Measurements from ENCODE around the gene KCNQ1.

KCNQ1 gene

GRCh38 chr11:2660357-2660939, 215.6 kb downstream of the KCNQ1 start:
- no peak for DNase-seq

- no peak for DNase-seq
Observed at GRCh38 chr11:2661173-2662023, 216.6 kb downstream of the KCNQ1 start.

GRCh38 chr11:2662024-2662312, 217.2 kb downstream of the KCNQ1 start:
- no peak for DNase-seq

GRCh38 chr11:2662430-2663299, 217.9 kb downstream of the KCNQ1 start:
- DNase-seq, result no peak

GRCh38 chr11:2663506-2663905, 218.7 kb downstream of the KCNQ1 start:
- DNase-seq, result no peak

- DNase-seq, result no peak
Observed at GRCh38 chr11:2663915-2664314, 219.1 kb downstream of the KCNQ1 start.

GRCh38 chr11:2664376-2664775, 219.6 kb downstream of the KCNQ1 start:
- DNase-seq, result no peak

GRCh38 chr11:2664791-2665525, 220.2 kb downstream of the KCNQ1 start:
- no peak for DNase-seq

- DNase-seq, result no peak
Observed at GRCh38 chr11:2665526-2666400, 221.0 kb downstream of the KCNQ1 start.

GRCh38 chr11:2666401-2666741, 221.6 kb downstream of the KCNQ1 start:
- DNase-seq, result no peak

- no peak for DNase-seq
Observed at GRCh38 chr11:2666828-2667570, 222.2 kb downstream of the KCNQ1 start.

- DNase-seq, result no peak
Observed at GRCh38 chr11:2667940-2668339, 223.1 kb downstream of the KCNQ1 start.

GRCh38 chr11:2668876-2669275, 224.1 kb downstream of the KCNQ1 start:
- no peak for DNase-seq

GRCh38 chr11:2669634-2670469, 225.0 kb downstream of the KCNQ1 start:
- DNase-seq, result no peak

- no peak for DNase-seq
Observed at GRCh38 chr11:2670541-2671100, 225.8 kb downstream of the KCNQ1 start.

GRCh38 chr11:2671748-2672147, 226.9 kb downstream of the KCNQ1 start:
- DNase-seq, result no peak

- no peak for DNase-seq
Observed at GRCh38 chr11:2672553-2673249, 227.9 kb downstream of the KCNQ1 start.

- DNase-seq, result no peak
Observed at GRCh38 chr11:2673250-2673610, 228.4 kb downstream of the KCNQ1 start.

- DNase-seq, result no peak
Observed at GRCh38 chr11:2673871-2674471, 229.2 kb downstream of the KCNQ1 start.

Data from NCI-H2171 treated with DMSO at 0.1 percent for 48 hours (cell line).